Endothelial cell of umbilical vein (primary cell): ENCODE data around the gene IPO5.

Experiments
- CTCF ChIP-seq, 2 donors: IDR thresholded peaks; 1 replicate in 1 of 2; 2 replicates in 1 of 2; pipeline ENCODE4 v1.5.1; 2011; ENCODE audit warnings: low read length in 2 of 2, mild to moderate bottlenecking in 2 of 2, moderate library complexity in 2 of 2, control low read depth in 1 of 2, inconsistent platforms in 1 of 2, low read depth in 1 of 2; ENCODE audit not compliant: insufficient read depth in 1 of 2; ENCODE audit errors: extremely low read depth in 1 of 2
- EZH2 ChIP-seq: IDR thresholded peaks from 2 replicates; pipeline ENCODE4 v1.6.1; 2012; ENCODE audit warnings: borderline replicate concordance, low read depth, mild to moderate bottlenecking, moderate library complexity, low read length, inconsistent platforms; ENCODE audit not compliant: severe bottlenecking
- GATA2 ChIP-seq: IDR thresholded peaks from 2 replicates; pipeline ENCODE4 v1.7.0; 2011; ENCODE audit warnings: low read depth, mild to moderate bottlenecking, moderate library complexity, mixed read lengths, low read length; ENCODE audit not compliant: insufficient read length, insufficient read depth
- JUN ChIP-seq: IDR thresholded peaks from 2 replicates; pipeline ENCODE4 v1.6.1; 2011; ENCODE audit warnings: borderline replicate concordance, low read depth; ENCODE audit not compliant: insufficient read length, insufficient read depth
- MYC ChIP-seq: IDR thresholded peaks from one replicate; pipeline ENCODE4 v1.6.1; 2011; ENCODE audit warnings: mild to moderate bottlenecking, low read depth, low read length
- POLR2A ChIP-seq: IDR thresholded peaks from 2 replicates; pipeline ENCODE4 v1.6.1; 2012; ENCODE audit warnings: low read depth, mild to moderate bottlenecking, control low read depth, low read length
- POLR2AphosphoS5 ChIP-seq: IDR thresholded peaks from 2 replicates; pipeline ENCODE4 v1.6.1; 2012; ENCODE audit warnings: low read depth, mild to moderate bottlenecking, control low read depth, low read length, moderate library complexity; ENCODE audit not compliant: insufficient read depth
- TF ChIP-seq, protein P1 (sequence below): IDR thresholded peaks from 2 replicates; pipeline ENCODE4 v1.6.1; 2011; ENCODE audit not compliant: insufficient read depth, insufficient read length

DNA sequence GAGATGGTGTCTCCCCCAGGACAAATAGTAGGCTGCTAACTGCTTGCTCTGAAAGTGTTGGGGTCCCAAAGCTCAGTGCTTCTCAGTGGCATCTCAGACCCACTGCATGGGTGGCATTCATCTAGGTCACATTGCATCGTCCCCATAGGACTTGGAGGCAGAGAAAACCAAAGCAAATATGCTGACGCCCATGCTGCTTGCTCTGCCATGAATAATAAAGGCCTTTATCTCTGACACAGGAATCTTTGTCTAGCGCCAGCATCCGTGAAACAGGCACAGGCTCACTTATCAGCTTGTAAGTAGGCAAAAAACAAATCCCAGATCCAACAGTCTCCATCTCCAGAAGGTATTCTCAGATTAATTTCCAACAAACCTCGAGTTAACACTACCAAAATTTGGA is 18.9 kb upstream of the IPO5 start:
- TF ChIP-seq CTCF (IDR thresholded peaks at IDR 0.05; ENCODE audit: extremely low read depth in 1 of 2, insufficient read depth in 1 of 2, low read depth in 1 of 2, low read length in 2 of 2), result no peak
- no peak for TF ChIP-seq JUN
- TF ChIP-seq POLR2A, result no peak
- TF ChIP-seq POLR2AphosphoS5, result no peak
- no peak for TF ChIP-seq MYC
- TF ChIP-seq EZH2, result no peak
- no peak for TF ChIP-seq GATA2
- TF ChIP-seq, protein P1, sequence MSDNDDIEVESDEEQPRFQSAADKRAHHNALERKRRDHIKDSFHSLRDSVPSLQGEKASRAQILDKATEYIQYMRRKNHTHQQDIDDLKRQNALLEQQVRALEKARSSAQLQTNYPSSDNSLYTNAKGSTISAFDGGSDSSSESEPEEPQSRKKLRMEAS, result no peak
